Panc1 (cell line): Measurements from ENCODE around the gene CBX7. TPM values are rescaled to one million over a fixed set of nuclear protein-coding genes. Genes with fewer than 3 reads are reported as not detected.

Experiments used
- ATAC-seq: fragments of 200-7000 bp; cut with Tn5 transposase; 2 replicates; pipeline ENCODE4 v1.9.1; 2020; ENCODE audit warnings: mild to moderate bottlenecking, moderate library complexity
- BruUV-seq: library from RNA; stranded (reverse); fragments of 400-500 nt; replicated peaks from 2 replicates; lab custom pipeline; 2021; lab: Mats Ljungman, UMichigan
- CTCF ChIA-PET: fragments of 300-600 bp; sonication (Branson Sonifier 250); formaldehyde crosslinking; loops from one replicate; lab custom pipeline; 2022; ENCODE audit warnings: antibody characterized with exemption; lab: Charles Lee
- POLR2A ChIA-PET: fragments of 300-600 bp; sonication (Branson Sonifier 250); formaldehyde crosslinking; loops from one replicate; lab custom pipeline; 2022; ENCODE audit warnings: antibody characterized with exemption; lab: Charles Lee
- DNase-seq: peaks from one replicate; pipeline ENCODE4 v3.0.0-alpha.2; 2010; ENCODE audit warnings: low read depth, low spot score
- H3K27ac ChIP-seq: 2 replicates; pipeline ENCODE4 v1.5.1; 2011; ENCODE audit warnings: mild to moderate bottlenecking, low read length, inconsistent platforms
- H3K27me3 ChIP-seq: fragments of 200-500 bp; sonication (Bioruptor generic); 2 replicates; pipeline ENCODE4 v1.6.0; 2014; ENCODE audit warnings: low read length, inconsistent platforms; ENCODE audit not compliant: control insufficient read depth, insufficient read depth
- H3K36me3 ChIP-seq: fragments of 200-500 bp; sonication (Bioruptor generic); 2 replicates; pipeline ENCODE4 v1.5.1; 2014; ENCODE audit warnings: inconsistent platforms, mild to moderate bottlenecking, low read length, moderate library complexity; ENCODE audit not compliant: control insufficient read depth, insufficient read depth
- H3K4me1 ChIP-seq: 2 replicates; pipeline ENCODE4 v1.5.1; 2011; ENCODE audit warnings: inconsistent platforms, mild to moderate bottlenecking, low read length, moderate library complexity; ENCODE audit not compliant: control insufficient read depth, insufficient read depth
- H3K4me3 ChIP-seq, 2 experiments: 2 replicates each; pipeline ENCODE4 v1.5.1; 2011 to 2012; ENCODE audit warnings: low read depth in 2 of 2, low read length in 2 of 2, mild to moderate bottlenecking in 2 of 2, inconsistent platforms in 1 of 2, moderate library complexity in 1 of 2
- H3K9me3 ChIP-seq: fragments of 200-500 bp; sonication (Bioruptor generic); 2 replicates; pipeline ENCODE4 v1.5.1; 2014; ENCODE audit warnings: low read depth, mild to moderate bottlenecking, inconsistent platforms, low read length, moderate library complexity; ENCODE audit not compliant: control insufficient read depth, insufficient read depth
- CTCF ChIP-seq: fragments of 450-650 bp; IDR thresholded peaks from 2 replicates; pipeline ENCODE4 v1.5.1; 2017; ENCODE audit warnings: mild to moderate bottlenecking
- POLR2AphosphoS5 ChIP-seq: IDR thresholded peaks from 2 replicates; pipeline ENCODE4 v1.6.1; 2012; ENCODE audit warnings: mild to moderate bottlenecking, low read depth, low read length, moderate library complexity
- REST ChIP-seq, 2 experiments: IDR thresholded peaks; 2 replicates each; pipeline ENCODE4 v1.6.1; 2011 to 2012; ENCODE audit warnings: low read depth in 2 of 2, control low read depth in 1 of 2, low read length in 1 of 2, mild to moderate bottlenecking in 1 of 2, moderate library complexity in 1 of 2; ENCODE audit not compliant: insufficient read depth in 1 of 2
- SIN3A ChIP-seq: IDR thresholded peaks from 2 replicates; pipeline ENCODE4 v1.6.1; 2012; ENCODE audit warnings: low read depth, mild to moderate bottlenecking, low read length, moderate library complexity, borderline replicate concordance; ENCODE audit not compliant: insufficient read depth
- TCF7L2 ChIP-seq: IDR thresholded peaks from 2 replicates; pipeline ENCODE4 v1.6.1; 2011; ENCODE audit warnings: mild to moderate bottlenecking, low read depth, low read length, inconsistent platforms
- in situ Hi-C: cut with HindIII; loops from 2 replicates; pipeline ENCODE4 v1.10.0; 2016; ENCODE audit warnings: low sequenced_read_pairs, low pct_unique_long_range_greater_than_20kb
- intact Hi-C: fragments of 100-400 bp; cut with micrococcal nuclease; formaldehyde crosslinking; loops from one replicate; pipeline ENCODE4 v1.10.0; 2022; ENCODE audit not compliant: unreplicated experiment
- total RNA-seq: library from RNA; stranded (reverse); gene quantifications from one replicate; pipeline ENCODE4 v1.2.1, GENCODE V29; 2021; ENCODE audit not compliant: unreplicated experiment

CBX7 gene
- total RNA-seq, 1 experiment from 2014 or later: 14.5 TPM

- H3K9me3 ChIP-seq: no peaks in the 10 kb centered on the region
- ChIA-PET CTCF (no interaction called here), POLR2A (no interaction called here)
- no peaks in the 10 kb centered on the region for H3K27me3 ChIP-seq
- ATAC-seq: no peak
- no peak for DNase-seq
- peaks cover 7% of the 10 kb centered on the region for H3K4me1 ChIP-seq
- intact Hi-C loops (no loop called here), in situ Hi-C loops (no loop called here)
- no peaks in the 10 kb centered on the region for H3K36me3 ChIP-seq
- no peak overlapping the region for H3K4me3 ChIP-seq
- BruUV-seq: no TSS peak
- TF ChIP-seq POLR2AphosphoS5 (no peak), TCF7L2 (no peak), REST (IDR thresholded peaks at IDR 0.05; ENCODE audit: insufficient read depth in 1 of 2, low read depth in 2 of 2, low read length in 1 of 2) (no peak), CTCF (no peak), SIN3A (no peak)
- no peak overlapping the region for H3K27ac ChIP-seq
Measured at GRCh38 chr22:39139933-39140332, 12.5 kb downstream of the CBX7 start.

- ATAC-seq: no peak
- intact Hi-C loops: no loop called here
- no TSS peak for BruUV-seq
- H3K27ac ChIP-seq: no peak overlapping the region
- H3K4me3 ChIP-seq: no peak overlapping the region
- H3K9me3 ChIP-seq: no peaks in the 10 kb centered on the region
- DNase-seq: no peak
- POLR2A ChIA-PET: no interaction called here
- no peak for TF ChIP-seq TCF7L2
- no peak for TF ChIP-seq CTCF
- no peak for TF ChIP-seq REST (IDR thresholded peaks at IDR 0.05; ENCODE audit: insufficient read depth in 1 of 2, low read depth in 2 of 2, low read length in 1 of 2)
- TF ChIP-seq SIN3A: no peak
- in situ Hi-C loops: no loop called here
- H3K4me1 ChIP-seq: peaks cover under 1% of the 10 kb centered on the region
- CTCF ChIA-PET: no interaction called here
- H3K27me3 ChIP-seq: no peaks in the 10 kb centered on the region
- H3K36me3 ChIP-seq: no peaks in the 10 kb centered on the region
Measured at GRCh38 chr22:39138357-39138997, 14.0 kb downstream of the CBX7 start.
